ENCODE results near the gene NANOS2. TPM values are rescaled to one million over a fixed set of nuclear protein-coding genes. Genes with fewer than 3 reads are reported as not detected.

NANOS2 gene
- total and polyA plus RNA-seq, 2 of the 13 experiments (the other 11 are each of a cell fraction or from before 2014, with no cell fraction given) = not detected

DNA sequence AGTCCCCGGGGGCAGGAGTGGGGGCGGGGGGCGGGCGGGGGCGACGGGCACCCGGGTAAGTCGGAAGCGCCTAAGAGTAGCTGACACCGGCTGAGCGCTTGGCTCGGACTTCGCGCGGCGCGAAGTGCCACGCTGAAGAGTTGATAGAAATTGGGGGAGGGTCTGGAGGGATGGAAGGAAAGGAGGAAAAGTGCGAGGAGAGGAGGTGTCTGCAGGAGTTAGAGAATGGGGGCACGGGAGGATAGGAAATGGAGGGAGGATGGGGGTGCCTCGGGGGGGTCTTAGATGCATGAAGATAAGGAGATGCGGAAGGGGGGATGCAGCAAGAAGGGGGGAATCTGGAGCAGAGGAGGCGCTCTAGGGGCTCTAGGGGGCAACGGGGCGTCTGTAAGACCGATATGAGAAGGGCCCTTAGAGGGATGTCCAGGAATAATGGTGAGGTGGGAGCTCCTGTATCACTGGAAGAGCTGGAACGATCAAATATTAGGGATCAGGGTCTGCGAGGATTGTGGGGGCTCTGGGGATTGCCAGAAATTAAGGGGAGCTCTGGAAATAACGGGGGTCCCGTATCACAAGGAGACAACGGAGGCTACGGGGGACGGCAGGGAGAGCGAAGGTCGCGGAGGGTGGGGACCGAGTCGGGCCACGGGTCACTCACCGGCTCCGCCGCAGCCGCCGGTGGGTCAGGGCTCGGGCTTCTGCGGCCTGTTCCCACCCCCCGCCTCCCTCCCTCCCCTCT is 12.5 kb downstream of the NANOS2 start, which contains the start of gene MYPOP (continued):
- TF ChIP-seq ZNF558 (CRISPR knock-in tag; IDR thresholded peaks at IDR 0.05; ENCODE audit: borderline replicate concordance) (no peak), ASH2L (IDR thresholded peaks at IDR 0.05; ENCODE audit: insufficient read length, low read depth, low read length) (peak; percentile 61), DR1 (CRISPR knock-in tag; IDR thresholded peaks at IDR 0.05) (no peak), ZBTB42 (CRISPR knock-in tag; IDR thresholded peaks at IDR 0.05) (0 out of 2 replicates have a peak, but pooled peaks have one; percentile 62), ARHGAP35 (CRISPR knock-in tag; IDR thresholded peaks at IDR 0.05; ENCODE audit: borderline replicate concordance) (no peak), ZNF879 (CRISPR knock-in tag; IDR thresholded peaks at IDR 0.05) (no peak), ZNF468 (CRISPR knock-in tag; IDR thresholded peaks at IDR 0.05) (no peak), POGZ (CRISPR knock-in tag; IDR thresholded peaks at IDR 0.05) (no peak), POLR2G (IDR thresholded peaks at IDR 0.05; ENCODE audit: low read depth, low read length) (no peak), ZNF343 (CRISPR knock-in tag; IDR thresholded peaks at IDR 0.05) (no peak), HMG20A (CRISPR knock-in tag; IDR thresholded peaks at IDR 0.05; ENCODE audit: borderline replicate concordance) (no peak), ZNF24 (IDR thresholded peaks at IDR 0.05) (no peak), ZNF510 (CRISPR knock-in tag; IDR thresholded peaks at IDR 0.05; ENCODE audit: low read depth) (no peak), EEA1 (CRISPR knock-in tag; IDR thresholded peaks at IDR 0.05; ENCODE audit: borderline replicate concordance) (no peak), GABPA (IDR thresholded peaks at IDR 0.05; ENCODE audit: low read depth, low read length) (no peak), GABPA (CRISPR knock-in tag; IDR thresholded peaks at IDR 0.05; ENCODE audit: low read depth) (no peak), TBX3 (IDR thresholded peaks at IDR 0.05; ENCODE audit: borderline replicate concordance) (no peak), ZFP41 (CRISPR knock-in tag; IDR thresholded peaks at IDR 0.05; ENCODE audit: borderline replicate concordance) (no peak)
- TF ChIP-seq, protein P1, sequence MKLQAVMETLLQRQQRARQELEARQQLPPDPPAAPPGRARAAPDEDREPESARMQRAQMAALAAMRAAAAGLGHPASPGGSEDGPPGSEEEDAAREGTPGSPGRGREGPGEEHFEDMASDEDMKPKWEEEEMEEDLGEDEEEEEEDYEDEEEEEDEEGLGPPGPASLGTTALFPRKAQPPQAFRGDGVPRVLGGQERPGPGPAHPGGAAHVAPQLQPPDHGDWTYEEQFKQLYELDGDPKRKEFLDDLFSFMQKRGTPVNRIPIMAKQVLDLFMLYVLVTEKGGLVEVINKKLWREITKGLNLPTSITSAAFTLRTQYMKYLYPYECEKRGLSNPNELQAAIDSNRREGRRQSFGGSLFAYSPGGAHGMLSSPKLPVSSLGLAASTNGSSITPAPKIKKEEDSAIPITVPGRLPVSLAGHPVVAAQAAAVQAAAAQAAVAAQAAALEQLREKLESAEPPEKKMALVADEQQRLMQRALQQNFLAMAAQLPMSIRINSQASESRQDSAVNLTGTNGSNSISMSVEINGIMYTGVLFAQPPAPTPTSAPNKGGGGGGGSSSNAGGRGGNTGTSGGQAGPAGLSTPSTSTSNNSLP (IDR thresholded peaks at IDR 0.05; ENCODE audit: low read depth, low read length) = no peak
- TF ChIP-seq, protein P2, sequence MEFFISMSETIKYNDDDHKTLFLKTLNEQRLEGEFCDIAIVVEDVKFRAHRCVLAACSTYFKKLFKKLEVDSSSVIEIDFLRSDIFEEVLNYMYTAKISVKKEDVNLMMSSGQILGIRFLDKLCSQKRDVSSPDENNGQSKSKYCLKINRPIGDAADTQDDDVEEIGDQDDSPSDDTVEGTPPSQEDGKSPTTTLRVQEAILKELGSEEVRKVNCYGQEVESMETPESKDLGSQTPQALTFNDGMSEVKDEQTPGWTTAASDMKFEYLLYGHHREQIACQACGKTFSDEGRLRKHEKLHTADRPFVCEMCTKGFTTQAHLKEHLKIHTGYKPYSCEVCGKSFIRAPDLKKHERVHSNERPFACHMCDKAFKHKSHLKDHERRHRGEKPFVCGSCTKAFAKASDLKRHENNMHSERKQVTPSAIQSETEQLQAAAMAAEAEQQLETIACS (CRISPR knock-in tag; IDR thresholded peaks at IDR 0.05) = no peak
- TF ChIP-seq, protein P3, sequence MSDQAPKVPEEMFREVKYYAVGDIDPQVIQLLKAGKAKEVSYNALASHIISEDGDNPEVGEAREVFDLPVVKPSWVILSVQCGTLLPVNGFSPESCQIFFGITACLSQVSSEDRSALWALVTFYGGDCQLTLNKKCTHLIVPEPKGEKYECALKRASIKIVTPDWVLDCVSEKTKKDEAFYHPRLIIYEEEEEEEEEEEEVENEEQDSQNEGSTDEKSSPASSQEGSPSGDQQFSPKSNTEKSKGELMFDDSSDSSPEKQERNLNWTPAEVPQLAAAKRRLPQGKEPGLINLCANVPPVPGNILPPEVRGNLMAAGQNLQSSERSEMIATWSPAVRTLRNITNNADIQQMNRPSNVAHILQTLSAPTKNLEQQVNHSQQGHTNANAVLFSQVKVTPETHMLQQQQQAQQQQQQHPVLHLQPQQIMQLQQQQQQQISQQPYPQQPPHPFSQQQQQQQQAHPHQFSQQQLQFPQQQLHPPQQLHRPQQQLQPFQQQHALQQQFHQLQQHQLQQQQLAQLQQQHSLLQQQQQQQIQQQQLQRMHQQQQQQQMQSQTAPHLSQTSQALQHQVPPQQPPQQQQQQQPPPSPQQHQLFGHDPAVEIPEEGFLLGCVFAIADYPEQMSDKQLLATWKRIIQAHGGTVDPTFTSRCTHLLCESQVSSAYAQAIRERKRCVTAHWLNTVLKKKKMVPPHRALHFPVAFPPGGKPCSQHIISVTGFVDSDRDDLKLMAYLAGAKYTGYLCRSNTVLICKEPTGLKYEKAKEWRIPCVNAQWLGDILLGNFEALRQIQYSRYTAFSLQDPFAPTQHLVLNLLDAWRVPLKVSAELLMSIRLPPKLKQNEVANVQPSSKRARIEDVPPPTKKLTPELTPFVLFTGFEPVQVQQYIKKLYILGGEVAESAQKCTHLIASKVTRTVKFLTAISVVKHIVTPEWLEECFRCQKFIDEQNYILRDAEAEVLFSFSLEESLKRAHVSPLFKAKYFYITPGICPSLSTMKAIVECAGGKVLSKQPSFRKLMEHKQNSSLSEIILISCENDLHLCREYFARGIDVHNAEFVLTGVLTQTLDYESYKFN (CRISPR knock-in tag; conservative IDR thresholded peaks at IDR 0.05) = no peak
- TF ChIP-seq, protein P4, sequence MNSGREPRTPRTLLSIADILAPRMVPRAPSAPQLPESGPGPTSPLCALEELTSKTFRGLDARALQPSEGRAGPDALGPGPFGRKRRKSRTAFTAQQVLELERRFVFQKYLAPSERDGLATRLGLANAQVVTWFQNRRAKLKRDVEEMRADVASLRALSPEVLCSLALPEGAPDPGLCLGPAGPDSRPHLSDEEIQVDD (CRISPR knock-in tag; IDR thresholded peaks at IDR 0.05; ENCODE audit: borderline replicate concordance) = no peak
- TF ChIP-seq, protein P5, sequence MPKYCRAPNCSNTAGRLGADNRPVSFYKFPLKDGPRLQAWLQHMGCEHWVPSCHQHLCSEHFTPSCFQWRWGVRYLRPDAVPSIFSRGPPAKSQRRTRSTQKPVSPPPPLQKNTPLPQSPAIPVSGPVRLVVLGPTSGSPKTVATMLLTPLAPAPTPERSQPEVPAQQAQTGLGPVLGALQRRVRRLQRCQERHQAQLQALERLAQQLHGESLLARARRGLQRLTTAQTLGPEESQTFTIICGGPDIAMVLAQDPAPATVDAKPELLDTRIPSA (CRISPR knock-in tag; IDR thresholded peaks at IDR 0.05; ENCODE audit: borderline replicate concordance) = no peak

Data from HepG2 (cell line).